MM.1S (cell line): ENCODE data around the gene FYB1.

Experiments used
- CTCF ChIP-seq: fragments of 300-600 bp; sonication (generic); IDR thresholded peaks from 2 replicates; pipeline ENCODE4 v1.5.1; 2016; ENCODE audit warnings: antibody characterized with exemption, low read length, mixed read lengths
- EZH2 ChIP-seq: fragments of 300-600 bp; sonication (generic); optimal IDR thresholded peaks from 2 replicates; pipeline ENCODE3; 2017; ENCODE audit warnings: low read depth, mild to moderate bottlenecking, antibody characterized with exemption, low read length, mixed read lengths
- EZH2phosphoT487 ChIP-seq: fragments of 300-600 bp; sonication (generic); IDR thresholded peaks from 2 replicates; pipeline ENCODE4 v1.6.1; 2018; ENCODE audit warnings: antibody characterized with exemption, low read length

- TF ChIP-seq CTCF = no peak
- no peak for TF ChIP-seq EZH2phosphoT487
- TF ChIP-seq EZH2 = no peak
Measured at GRCh38 chr5:39076101-39076756, 143.1 kb downstream of the FYB1 start.
